Measurements from ENCODE around the gene ERG. TPM values are rescaled to one million over a fixed set of nuclear protein-coding genes. Genes with fewer than 3 reads are reported as not detected.

Gene ERG
- total and polyA plus RNA-seq, 2 of the 8 experiments (the other 6 are each of a cell fraction or from before 2014, with no cell fraction given) = 1.0 to 3.0 TPM

DNA sequence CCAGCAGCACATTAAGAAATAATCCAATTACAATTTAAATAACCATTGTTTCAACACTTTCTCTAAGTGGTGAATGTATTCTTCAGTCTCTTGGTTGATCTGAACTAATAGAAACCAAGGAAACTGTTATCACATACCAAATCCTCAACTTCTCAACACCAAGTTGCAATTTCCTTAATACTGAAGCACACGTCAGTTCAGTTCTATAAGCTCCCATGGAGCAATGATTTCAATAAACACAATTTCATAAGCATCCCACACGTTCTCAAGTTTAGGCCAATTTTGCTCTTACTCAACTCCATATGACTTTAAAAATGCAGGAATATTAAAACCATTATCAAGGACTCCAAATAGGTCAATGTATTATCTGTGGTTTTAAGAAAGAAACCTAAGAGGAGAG lies 5.8 kb upstream of the ERG start (continued):
- TF ChIP-seq, protein P1, sequence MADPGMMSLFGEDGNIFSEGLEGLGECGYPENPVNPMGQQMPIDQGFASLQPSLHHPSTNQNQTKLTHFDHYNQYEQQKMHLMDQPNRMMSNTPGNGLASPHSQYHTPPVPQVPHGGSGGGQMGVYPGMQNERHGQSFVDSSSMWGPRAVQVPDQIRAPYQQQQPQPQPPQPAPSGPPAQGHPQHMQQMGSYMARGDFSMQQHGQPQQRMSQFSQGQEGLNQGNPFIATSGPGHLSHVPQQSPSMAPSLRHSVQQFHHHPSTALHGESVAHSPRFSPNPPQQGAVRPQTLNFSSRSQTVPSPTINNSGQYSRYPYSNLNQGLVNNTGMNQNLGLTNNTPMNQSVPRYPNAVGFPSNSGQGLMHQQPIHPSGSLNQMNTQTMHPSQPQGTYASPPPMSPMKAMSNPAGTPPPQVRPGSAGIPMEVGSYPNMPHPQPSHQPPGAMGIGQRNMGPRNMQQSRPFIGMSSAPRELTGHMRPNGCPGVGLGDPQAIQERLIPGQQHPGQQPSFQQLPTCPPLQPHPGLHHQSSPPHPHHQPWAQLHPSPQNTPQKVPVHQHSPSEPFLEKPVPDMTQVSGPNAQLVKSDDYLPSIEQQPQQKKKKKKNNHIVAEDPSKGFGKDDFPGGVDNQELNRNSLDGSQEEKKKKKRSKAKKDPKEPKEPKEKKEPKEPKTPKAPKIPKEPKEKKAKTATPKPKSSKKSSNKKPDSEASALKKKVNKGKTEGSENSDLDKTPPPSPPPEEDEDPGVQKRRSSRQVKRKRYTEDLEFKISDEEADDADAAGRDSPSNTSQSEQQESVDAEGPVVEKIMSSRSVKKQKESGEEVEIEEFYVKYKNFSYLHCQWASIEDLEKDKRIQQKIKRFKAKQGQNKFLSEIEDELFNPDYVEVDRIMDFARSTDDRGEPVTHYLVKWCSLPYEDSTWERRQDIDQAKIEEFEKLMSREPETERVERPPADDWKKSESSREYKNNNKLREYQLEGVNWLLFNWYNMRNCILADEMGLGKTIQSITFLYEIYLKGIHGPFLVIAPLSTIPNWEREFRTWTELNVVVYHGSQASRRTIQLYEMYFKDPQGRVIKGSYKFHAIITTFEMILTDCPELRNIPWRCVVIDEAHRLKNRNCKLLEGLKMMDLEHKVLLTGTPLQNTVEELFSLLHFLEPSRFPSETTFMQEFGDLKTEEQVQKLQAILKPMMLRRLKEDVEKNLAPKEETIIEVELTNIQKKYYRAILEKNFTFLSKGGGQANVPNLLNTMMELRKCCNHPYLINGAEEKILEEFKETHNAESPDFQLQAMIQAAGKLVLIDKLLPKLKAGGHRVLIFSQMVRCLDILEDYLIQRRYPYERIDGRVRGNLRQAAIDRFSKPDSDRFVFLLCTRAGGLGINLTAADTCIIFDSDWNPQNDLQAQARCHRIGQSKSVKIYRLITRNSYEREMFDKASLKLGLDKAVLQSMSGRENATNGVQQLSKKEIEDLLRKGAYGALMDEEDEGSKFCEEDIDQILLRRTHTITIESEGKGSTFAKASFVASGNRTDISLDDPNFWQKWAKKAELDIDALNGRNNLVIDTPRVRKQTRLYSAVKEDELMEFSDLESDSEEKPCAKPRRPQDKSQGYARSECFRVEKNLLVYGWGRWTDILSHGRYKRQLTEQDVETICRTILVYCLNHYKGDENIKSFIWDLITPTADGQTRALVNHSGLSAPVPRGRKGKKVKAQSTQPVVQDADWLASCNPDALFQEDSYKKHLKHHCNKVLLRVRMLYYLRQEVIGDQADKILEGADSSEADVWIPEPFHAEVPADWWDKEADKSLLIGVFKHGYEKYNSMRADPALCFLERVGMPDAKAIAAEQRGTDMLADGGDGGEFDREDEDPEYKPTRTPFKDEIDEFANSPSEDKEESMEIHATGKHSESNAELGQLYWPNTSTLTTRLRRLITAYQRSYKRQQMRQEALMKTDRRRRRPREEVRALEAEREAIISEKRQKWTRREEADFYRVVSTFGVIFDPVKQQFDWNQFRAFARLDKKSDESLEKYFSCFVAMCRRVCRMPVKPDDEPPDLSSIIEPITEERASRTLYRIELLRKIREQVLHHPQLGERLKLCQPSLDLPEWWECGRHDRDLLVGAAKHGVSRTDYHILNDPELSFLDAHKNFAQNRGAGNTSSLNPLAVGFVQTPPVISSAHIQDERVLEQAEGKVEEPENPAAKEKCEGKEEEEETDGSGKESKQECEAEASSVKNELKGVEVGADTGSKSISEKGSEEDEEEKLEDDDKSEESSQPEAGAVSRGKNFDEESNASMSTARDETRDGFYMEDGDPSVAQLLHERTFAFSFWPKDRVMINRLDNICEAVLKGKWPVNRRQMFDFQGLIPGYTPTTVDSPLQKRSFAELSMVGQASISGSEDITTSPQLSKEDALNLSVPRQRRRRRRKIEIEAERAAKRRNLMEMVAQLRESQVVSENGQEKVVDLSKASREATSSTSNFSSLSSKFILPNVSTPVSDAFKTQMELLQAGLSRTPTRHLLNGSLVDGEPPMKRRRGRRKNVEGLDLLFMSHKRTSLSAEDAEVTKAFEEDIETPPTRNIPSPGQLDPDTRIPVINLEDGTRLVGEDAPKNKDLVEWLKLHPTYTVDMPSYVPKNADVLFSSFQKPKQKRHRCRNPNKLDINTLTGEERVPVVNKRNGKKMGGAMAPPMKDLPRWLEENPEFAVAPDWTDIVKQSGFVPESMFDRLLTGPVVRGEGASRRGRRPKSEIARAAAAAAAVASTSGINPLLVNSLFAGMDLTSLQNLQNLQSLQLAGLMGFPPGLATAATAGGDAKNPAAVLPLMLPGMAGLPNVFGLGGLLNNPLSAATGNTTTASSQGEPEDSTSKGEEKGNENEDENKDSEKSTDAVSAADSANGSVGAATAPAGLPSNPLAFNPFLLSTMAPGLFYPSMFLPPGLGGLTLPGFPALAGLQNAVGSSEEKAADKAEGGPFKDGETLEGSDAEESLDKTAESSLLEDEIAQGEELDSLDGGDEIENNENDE (IDR thresholded peaks at IDR 0.05; ENCODE audit: insufficient replicate concordance, low read length) = no peak
- TF ChIP-seq POLR2A (IDR thresholded peaks at IDR 0.05; ENCODE audit: control extremely low read depth in 1 of 2, low read depth in 2 of 2, low read length in 2 of 2) (no peak), CHD1 (IDR thresholded peaks at IDR 0.05; ENCODE audit: low read depth, low read length) (no peak), FOSL1 (IDR thresholded peaks at IDR 0.05; ENCODE audit: insufficient read depth, low read depth, low read length) (no peak), TAF1 (IDR thresholded peaks at IDR 0.05; ENCODE audit: low read depth, low read length) (no peak), GABPA (IDR thresholded peaks at IDR 0.05; ENCODE audit: borderline replicate concordance, insufficient read depth, low read length) (no peak), NRF1 (IDR thresholded peaks at IDR 0.05; ENCODE audit: low read depth, low read length) (no peak), YY1 (IDR thresholded peaks at IDR 0.05; ENCODE audit: low read depth, low read length) (no peak), PHF8 (conservative IDR thresholded peaks at IDR 0.05; ENCODE audit: low read depth, low read length) (no peak), SAP30 (IDR thresholded peaks at IDR 0.05; ENCODE audit: insufficient read depth, insufficient replicate concordance, low read length) (no peak), SIN3A (conservative IDR thresholded peaks at IDR 0.05 in 1 of 2, IDR thresholded peaks at IDR 0.05 in 1 of 2; ENCODE audit: low read depth in 1 of 2, low read length in 2 of 2) (no peak), EGR1 (IDR thresholded peaks at IDR 0.05; ENCODE audit: borderline replicate concordance, low read depth, low read length) (no peak)

Measured in H1 (cell line).